Osteoblast (primary cell): ENCODE results near the gene EFNA5. TPM values are rescaled to one million over a fixed set of nuclear protein-coding genes. Genes with fewer than 3 reads are reported as not detected.

Source experiments
- DNase-seq: peaks from one replicate; pipeline ENCODE4 v3.0.0; 2011; ENCODE audit warnings: low spot score, mixed read lengths; ENCODE audit not compliant: insufficient read length; ENCODE audit errors: missing footprints
- H2AFZ ChIP-seq: 2 replicates; pipeline ENCODE4 v1.6.0; 2011; ENCODE audit warnings: mild to moderate bottlenecking, low read length
- H3K27ac ChIP-seq: 2 replicates; pipeline ENCODE4 v1.5.1; 2011; ENCODE audit warnings: mild to moderate bottlenecking, low read depth, low read length, moderate library complexity
- H3K27me3 ChIP-seq: 2 replicates; pipeline ENCODE4 v1.6.0; 2012; ENCODE audit warnings: mild to moderate bottlenecking, control low read depth, inconsistent platforms, low read length, moderate library complexity; ENCODE audit not compliant: insufficient read depth
- H3K36me3 ChIP-seq: 2 replicates; pipeline ENCODE4 v1.5.1; 2011; ENCODE audit warnings: mild to moderate bottlenecking, low read length, control low read depth, moderate library complexity; ENCODE audit not compliant: insufficient read depth
- H3K4me1 ChIP-seq: 2 replicates; pipeline ENCODE4 v1.5.1; 2011; ENCODE audit warnings: mild to moderate bottlenecking, low read length, control low read depth, moderate library complexity; ENCODE audit not compliant: insufficient read depth
- H3K4me2 ChIP-seq: 2 replicates; pipeline ENCODE4 v1.6.0; 2011; ENCODE audit warnings: mild to moderate bottlenecking, low read length; ENCODE audit not compliant: insufficient read depth
- H3K4me3 ChIP-seq: fragments of 200-600 bp; sonication (generic); 3 replicates; pipeline ENCODE4 v1.5.1; 2012; ENCODE audit warnings: mild to moderate bottlenecking, low read length, inconsistent platforms; ENCODE audit not compliant: insufficient read depth
- H3K79me2 ChIP-seq: 2 replicates; pipeline ENCODE4 v1.6.0; 2012; ENCODE audit warnings: mild to moderate bottlenecking, low read length, control low read depth, inconsistent platforms; ENCODE audit not compliant: insufficient read depth
- H3K9me3 ChIP-seq: 2 replicates; pipeline ENCODE4 v1.5.1; 2011; ENCODE audit warnings: low read depth, low read length, control low read depth
- H4K20me1 ChIP-seq: 2 replicates; pipeline ENCODE4 v1.6.0; 2012; ENCODE audit warnings: mild to moderate bottlenecking, low read length, control low read depth; ENCODE audit not compliant: insufficient read depth
- total RNA-seq: library from RNA; depleted of rRNA; stranded (reverse); fragments of >200 nt; gene quantifications from 2 replicates; pipeline ENCODE4 v1.2.3, GENCODE V29; 2012
- TF ChIP-seq, protein P1 (sequence below): IDR thresholded peaks from 2 replicates; pipeline ENCODE4 v1.5.1; 2011; ENCODE audit warnings: mild to moderate bottlenecking, low read depth, low read length, moderate library complexity; ENCODE audit errors: extremely low read depth

EFNA5 gene
- total RNA-seq, 1 donor = 12.3 TPM

- TF ChIP-seq, protein P1, sequence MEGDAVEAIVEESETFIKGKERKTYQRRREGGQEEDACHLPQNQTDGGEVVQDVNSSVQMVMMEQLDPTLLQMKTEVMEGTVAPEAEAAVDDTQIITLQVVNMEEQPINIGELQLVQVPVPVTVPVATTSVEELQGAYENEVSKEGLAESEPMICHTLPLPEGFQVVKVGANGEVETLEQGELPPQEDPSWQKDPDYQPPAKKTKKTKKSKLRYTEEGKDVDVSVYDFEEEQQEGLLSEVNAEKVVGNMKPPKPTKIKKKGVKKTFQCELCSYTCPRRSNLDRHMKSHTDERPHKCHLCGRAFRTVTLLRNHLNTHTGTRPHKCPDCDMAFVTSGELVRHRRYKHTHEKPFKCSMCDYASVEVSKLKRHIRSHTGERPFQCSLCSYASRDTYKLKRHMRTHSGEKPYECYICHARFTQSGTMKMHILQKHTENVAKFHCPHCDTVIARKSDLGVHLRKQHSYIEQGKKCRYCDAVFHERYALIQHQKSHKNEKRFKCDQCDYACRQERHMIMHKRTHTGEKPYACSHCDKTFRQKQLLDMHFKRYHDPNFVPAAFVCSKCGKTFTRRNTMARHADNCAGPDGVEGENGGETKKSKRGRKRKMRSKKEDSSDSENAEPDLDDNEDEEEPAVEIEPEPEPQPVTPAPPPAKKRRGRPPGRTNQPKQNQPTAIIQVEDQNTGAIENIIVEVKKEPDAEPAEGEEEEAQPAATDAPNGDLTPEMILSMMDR = no peak
These were observed 303.3 kb downstream of the EFNA5 start for GRCh38 chr5:107367480-107367879.

DNA sequence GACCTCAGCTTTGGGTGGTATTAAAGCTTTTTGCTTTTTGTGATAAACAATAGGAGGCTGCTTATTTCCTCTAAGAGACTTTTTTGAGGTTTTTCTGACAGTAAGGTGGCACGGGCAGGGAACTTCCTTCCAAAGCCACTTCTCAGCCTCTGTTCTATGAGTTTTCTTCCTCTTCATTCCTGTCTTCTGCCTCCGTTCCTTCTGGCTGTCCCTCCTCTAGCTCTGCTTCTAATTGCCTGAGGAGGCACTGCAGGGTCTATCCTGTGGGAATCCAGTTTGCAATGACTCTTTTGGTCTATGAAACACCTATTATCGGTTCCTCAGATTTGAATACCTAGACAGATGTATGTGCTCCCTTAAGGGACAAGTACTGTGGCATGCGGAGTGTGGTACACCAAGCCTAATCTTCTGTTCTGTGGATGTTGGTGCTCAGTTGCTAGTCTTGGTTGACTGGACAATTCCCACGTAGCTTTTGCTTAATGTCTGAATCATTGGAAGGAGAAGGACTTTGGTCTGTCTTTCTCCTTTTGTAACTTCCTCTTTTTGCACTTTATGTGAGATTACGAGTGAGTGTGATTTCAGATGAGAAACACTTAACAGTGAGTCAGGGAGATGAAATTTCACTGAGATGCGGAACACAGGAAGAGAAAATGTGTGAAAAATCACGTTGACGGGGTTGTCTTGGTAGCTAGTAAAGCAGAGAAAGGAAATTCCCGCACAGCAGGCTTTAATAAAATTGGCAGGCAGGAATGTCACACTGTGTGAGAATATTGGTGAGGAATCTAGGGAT lies 305.2 kb downstream of the EFNA5 start:
- Histone ChIP-seq H3K27ac (no peak overlapping the region), H4K20me1 (no peaks in the 10 kb centered on the region), H3K4me2 (no peak overlapping the region)

More at GRCh38 chr5:107367480-107367879, 303.3 kb downstream of the EFNA5 start:
- DNase-seq = no peak
- Histone ChIP-seq H4K20me1 (no peaks in the 10 kb centered on the region), H3K27me3 (no peaks in the 10 kb centered on the region), H3K4me2 (no peak overlapping the region), H3K36me3 (no peaks in the 10 kb centered on the region), H3K4me1 (no peaks in the 10 kb centered on the region), H3K9me3 (no peaks in the 10 kb centered on the region), H3K4me3 (no peak overlapping the region), H3K27ac (no peak overlapping the region), H2AFZ (no peak overlapping the region), H3K79me2 (no peaks in the 10 kb centered on the region)

DNA sequence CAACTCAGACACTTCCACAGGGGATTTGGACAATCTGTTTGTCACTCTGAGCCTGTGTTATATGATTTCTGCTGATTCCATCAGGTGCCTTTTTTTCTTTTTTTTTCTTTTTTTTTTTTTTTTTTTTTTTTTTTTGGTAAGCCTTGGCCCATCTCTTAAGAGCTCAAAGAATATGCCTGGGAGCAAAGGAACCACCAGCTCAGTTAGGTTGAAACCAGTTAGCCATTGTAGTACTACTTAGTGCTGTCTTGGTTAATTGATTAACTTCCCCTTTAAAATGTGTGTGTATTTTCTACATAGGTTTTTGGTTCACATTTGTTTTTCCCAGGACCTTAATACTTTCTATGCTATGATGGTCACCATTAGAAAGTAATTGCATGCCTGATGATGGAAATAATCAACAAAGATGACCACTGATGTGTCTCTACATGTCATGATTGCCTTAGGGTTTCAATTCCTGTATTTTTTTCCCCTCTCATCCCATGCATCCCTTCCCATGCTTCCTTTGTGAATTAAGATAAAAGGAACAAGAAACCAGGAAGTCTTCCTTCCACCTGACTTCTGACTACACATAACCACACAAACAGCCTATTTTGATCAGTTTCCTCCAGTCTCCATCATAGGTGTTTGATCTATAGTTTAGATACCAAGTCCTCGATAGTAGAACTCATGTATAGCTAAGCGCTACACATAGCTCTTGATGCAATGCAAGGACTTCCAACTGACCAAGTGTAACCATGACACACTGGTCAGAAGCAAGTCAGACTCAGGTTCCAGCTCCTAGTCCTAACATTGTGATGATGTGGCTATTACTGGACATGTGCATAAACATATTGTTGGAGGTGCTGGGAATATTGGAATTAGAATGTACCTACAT lies 306.1 kb downstream of the EFNA5 start:
- Histone ChIP-seq H3K4me3 (no peak overlapping the region), H2AFZ (no peak overlapping the region), H4K20me1 (no peaks in the 10 kb centered on the region), H3K4me1 (peaks cover 4% of the 10 kb centered on the region), H3K27me3 (no peaks in the 10 kb centered on the region), H3K4me2 (no peak overlapping the region), H3K9me3 (no peaks in the 10 kb centered on the region), H3K79me2 (no peaks in the 10 kb centered on the region), H3K36me3 (no peaks in the 10 kb centered on the region), H3K27ac (no peak overlapping the region)
- TF ChIP-seq, protein P1 = no peak
- no peak for DNase-seq

More for the DNA sequence above, 305.2 kb downstream of the EFNA5 start:
- Histone ChIP-seq H3K36me3 (no peaks in the 10 kb centered on the region), H3K4me1 (no peaks in the 10 kb centered on the region), H3K27me3 (no peaks in the 10 kb centered on the region), H3K9me3 (no peaks in the 10 kb centered on the region), H3K4me3 (no peak overlapping the region), H3K79me2 (no peaks in the 10 kb centered on the region), H2AFZ (no peak overlapping the region)
- DNase-seq = no peak
- TF ChIP-seq, protein P1 = no peak

DNA sequence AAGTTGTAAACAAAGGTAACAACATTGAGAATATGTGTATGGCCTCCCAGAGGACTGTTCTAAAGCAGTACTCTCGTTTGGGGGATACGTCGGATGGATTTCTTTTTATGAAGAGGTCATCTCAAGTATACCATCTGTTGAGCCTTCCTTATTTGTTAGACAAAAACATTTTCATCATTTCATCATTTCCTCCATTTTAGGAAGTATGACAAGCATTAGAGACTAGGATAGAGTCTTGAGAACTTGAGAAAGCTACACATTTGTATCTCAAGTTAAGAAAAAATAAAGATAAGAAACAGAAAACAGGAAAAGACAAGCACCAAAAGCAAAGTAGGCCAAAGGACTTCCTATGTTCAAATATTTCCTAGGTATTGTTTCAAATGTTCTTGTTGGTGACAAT lies 307.0 kb downstream of the EFNA5 start:
- Histone ChIP-seq H3K4me2 (no peak overlapping the region), H3K27ac (no peak overlapping the region), H3K9me3 (no peaks in the 10 kb centered on the region), H3K27me3 (no peaks in the 10 kb centered on the region), H3K4me3 (no peak overlapping the region), H3K36me3 (no peaks in the 10 kb centered on the region), H3K4me1 (peaks cover 9% of the 10 kb centered on the region), H2AFZ (no peak overlapping the region), H3K79me2 (no peaks in the 10 kb centered on the region), H4K20me1 (no peaks in the 10 kb centered on the region)
- DNase-seq = no peak
- TF ChIP-seq, protein P1 = no peak
